HG03520 (cell line): ENCODE measurements around the gene TMIGD2.
"Not testable (repeated sequence)": the region's sequence is repeated elsewhere in the genome, so short reads cannot be mapped to it uniquely, and the experiment has no call there.

Experiments used
- ATAC-seq: cut with Tn5 transposase; IDR thresholded peaks from one replicate; pipeline ENCODE4 v1.9.1; 2021; ENCODE audit warnings: mild to moderate bottlenecking, moderate library complexity; ENCODE audit not compliant: unreplicated experiment

Gene TMIGD2

GRCh38 chr19:4297901-4298809 is 4.0 kb downstream of the TMIGD2 start:
- no peak for ATAC-seq

GRCh38 chr19:4295972-4296771 is 6.0 kb downstream of the TMIGD2 start:
- ATAC-seq = no peak

DNA sequence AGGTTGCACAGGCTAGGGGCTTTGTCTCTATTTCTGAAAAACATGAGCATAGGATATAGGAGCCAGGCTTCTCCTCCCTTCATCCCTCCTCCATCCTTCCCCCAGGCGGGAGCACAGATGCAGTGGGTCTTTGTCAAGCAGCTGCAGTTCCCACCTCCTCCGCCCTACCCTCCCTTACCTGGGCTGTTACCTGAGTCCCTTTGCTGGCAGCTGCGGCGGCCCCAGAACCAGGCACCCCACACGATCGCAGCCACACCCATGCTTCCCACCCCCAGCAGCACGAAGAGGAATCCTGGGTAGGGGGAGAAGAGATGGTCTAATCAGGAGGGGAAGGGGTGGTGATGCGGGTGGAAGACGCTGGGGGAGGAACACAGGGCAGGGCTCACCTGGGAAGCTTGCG is 7.8 kb downstream of the TMIGD2 start:
- no peak for ATAC-seq

DNA sequence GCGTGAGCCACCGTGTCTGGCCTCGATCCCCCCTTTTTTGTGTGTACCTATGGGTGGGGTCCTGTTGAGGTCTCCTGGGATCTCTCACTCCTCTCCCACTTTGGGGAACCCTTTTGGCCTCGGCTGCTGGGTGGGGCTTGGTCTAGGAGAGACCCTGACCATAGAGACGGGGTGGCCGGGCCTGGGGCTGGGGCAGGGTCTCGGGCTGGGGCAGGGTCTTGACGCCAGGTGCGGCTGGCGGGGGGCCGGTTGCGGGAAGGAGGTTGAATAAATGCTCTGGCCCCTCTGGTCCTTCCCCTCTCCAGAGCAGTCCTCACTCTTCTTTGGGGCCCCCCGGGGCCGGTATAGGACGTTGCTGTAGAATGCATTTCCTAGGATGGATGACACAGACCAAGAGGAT is 9.7 kb downstream of the TMIGD2 start:
- no peak for ATAC-seq

DNA sequence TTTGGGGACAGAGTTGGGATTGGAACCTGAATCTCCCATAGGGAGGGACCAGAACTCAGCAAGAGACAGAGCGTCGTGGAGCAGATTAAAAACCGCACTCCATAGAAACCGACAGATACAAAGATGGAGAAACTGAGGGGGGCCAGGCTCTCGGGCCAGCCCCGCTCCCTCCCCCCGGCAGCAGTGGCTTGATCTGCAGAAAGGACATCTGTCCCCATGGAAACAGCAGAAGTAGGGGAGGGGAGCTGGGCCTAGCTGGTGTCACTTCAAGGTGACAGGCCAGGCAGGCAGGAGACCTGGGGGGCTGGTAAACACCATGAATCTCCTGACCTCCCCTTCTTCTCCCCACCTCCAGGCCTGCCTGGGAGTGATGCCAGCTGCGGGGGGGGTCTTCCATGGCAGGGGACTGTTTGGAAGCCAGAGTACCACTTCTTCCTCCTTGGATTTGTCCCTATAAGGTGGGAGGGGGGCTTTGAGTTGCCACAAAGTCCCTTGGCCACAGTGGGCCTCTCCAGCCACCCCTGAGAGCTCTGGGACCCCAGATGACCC is 10.9 kb downstream of the TMIGD2 start:
- no peak for ATAC-seq

- no peak for ATAC-seq
These were observed 14.0 kb downstream of the TMIGD2 start for GRCh38 chr19:4288091-4288777.

DNA sequence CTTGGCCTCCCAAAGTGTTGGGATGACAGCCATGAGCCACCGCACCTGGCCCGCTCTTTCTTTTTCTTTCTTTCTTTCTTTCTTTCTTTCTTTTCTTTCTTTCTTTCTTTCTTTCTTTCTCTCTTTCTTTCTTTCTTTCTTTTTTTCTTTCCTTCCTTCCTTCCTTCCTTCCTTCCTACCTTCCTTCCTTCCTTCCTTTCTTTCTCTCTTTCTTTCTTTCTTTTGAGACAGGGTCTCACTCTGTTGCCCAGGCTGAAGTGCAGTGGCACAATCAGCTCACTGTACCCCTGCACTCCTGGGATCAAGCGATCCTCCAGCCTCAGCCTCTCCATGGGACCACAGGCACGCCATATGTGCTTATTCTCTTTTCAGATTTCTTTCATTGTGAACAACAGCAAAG is 16.0 kb downstream of the TMIGD2 start:
- ATAC-seq = not testable (repeated sequence)

- ATAC-seq = no peak
These were observed 17.2 kb downstream of the TMIGD2 start for GRCh38 chr19:4284974-4285373.

DNA sequence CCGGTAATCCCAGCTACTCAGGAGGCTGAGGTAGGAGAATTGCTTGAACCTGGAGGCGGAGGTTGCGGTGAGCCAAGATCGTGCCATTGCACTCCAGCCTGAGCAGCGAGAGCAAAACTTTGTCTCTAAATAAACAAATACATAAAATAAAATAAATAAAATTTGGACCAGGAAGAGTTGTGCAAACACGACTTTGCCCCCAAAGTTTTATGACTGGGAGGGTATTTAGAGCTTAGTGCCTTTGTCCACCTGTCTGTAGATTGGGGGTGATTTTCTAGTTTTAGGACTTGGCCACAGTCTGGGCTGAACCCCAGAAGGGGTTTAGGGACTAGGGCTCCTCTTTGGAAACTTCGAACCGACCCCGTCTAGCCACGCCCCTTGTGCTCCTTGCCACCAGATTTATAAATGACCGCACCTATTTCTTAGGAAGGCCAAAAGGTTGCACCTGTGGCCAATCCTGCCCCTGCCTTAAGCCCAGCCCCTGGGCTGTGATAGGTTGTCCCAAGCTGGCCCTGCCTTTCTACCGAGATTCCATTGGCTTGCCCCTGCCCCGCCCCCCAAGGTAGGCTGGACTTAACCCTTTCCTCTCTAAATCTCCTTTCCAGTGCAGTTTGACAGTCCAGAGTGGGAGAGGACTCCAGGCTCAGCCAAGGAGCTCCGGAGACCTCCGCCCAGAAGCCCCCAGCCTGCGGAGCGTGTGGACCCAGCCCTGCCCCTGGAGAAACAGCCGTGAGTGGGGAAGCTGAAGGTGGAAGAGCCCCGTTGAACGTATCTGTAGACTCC is 17.8 kb downstream of the TMIGD2 start:
- no peak for ATAC-seq

- no peak for ATAC-seq
These were observed 22.4 kb downstream of the TMIGD2 start for GRCh38 chr19:4279530-4280422.

- ATAC-seq = no peak
These were observed 23.0 kb downstream of the TMIGD2 start for GRCh38 chr19:4279267-4279529.

DNA sequence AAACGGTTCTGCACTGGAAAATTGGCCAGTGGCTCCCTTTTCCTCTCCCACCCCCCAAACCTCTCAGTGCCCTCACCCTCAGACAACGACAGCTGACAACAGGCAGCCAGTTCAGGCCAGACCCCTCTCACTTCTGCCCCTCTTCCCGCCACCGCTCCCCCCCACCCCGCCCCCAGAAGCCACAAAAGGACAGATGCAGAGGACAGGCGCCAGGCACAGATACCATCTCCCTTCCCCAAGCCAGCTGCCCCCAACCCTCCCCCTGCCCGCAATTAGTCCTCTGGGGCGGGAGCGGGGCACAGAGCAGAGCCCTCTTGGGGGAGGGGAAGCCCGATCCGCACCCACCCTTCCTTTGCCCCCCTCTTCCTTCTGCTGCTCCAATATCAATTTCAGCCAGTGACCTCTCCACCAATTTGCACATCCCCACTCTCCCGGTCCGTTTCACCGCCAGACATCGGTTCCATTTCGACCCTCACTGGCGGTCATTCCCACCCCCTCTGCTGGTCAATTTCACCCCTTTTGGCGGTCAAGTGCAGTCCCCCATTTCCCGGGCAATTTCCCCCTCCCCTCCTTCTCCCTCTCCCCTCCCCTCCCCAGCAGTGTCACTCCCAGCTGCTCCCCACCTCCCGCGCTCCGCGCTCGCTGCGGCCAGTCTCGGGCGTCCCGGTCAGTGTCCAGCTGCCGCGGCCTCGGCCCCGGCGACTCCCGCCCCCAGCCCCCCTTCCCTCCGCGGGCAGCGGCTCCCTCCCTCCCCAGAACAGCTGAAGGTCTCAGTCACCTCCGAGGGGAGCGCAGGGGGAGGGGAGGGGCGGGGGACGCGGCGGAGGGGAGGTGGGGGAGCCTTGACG is 23.5 kb downstream of the TMIGD2 start, which contains the start of gene SHD:
SHD (plus strand) TSS at position 848 of the 848 bp plus-strand sequence. CDS start 798 bp downstream, outside the sequence.
- no peak for ATAC-seq

GRCh38 chr19:4278010-4278409 is 24.2 kb downstream of the TMIGD2 start:
- ATAC-seq = no peak

- ATAC-seq = no peak
These were observed 24.9 kb downstream of the TMIGD2 start for GRCh38 chr19:4277191-4277696.

GRCh38 chr19:4274321-4274686 is 27.9 kb downstream of the TMIGD2 start:
- not testable (repeated sequence) for ATAC-seq

DNA sequence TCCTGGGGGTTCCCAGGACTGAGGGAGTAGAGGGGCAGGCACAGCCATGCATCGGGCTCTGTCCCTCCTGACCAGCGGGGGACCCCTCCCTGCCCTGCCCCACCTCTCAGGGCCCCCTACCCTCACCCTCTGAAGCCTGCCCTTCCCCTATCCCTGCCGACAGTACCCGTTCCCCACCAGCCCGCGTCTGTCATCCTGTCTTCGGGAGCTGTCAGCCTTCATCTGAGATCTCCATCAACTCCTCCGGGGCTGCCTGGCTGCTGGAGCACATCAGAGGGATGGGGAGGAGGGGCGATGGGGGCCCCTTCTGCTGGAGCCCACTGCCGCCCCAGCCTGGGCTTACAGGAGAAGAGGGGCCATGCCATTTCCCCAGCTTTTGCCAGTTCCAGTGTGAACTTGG is 29.3 kb downstream of the TMIGD2 start:
- ATAC-seq = no peak

- no peak for ATAC-seq
These were observed 33.3 kb downstream of the TMIGD2 start for GRCh38 chr19:4268816-4269430.
